Naive B cell (primary cell): ENCODE measurements around the gene USP43. TPM values are rescaled to one million over a fixed set of nuclear protein-coding genes. Genes with fewer than 3 reads are reported as not detected.

Experiments
- polyA plus RNA-seq, 6 donors: library from polyadenylated mRNA; unstranded; fragments of 300-500 nt; fragmentation: Illumina TruSeq; gene quantifications; one replicate each; pipeline ENCODE4 v1.2.3, GENCODE V29; 2021; ENCODE audit warnings: low read depth in 6 of 6

The USP43 gene
- polyA plus RNA-seq, 6 donors from 2014 or later = not detected

Other genes with a start within 250 kb of the USP43 start
- 100 to 1,000 TPM in 3 of 6 donors, 10 to 100 TPM in 3; 90.4 to 141 (median 107) TPM for gene STX8, start 69.7 kb upstream of the USP43 start, polyA plus RNA-seq
- gene CFAP52, start 68.9 kb upstream of the USP43 start, polyA plus RNA-seq = not detected
- gene DHRS7C, start 146.1 kb downstream of the USP43 start, polyA plus RNA-seq = not detected
- not detected for gene GSG1L2, start 176.6 kb downstream of the USP43 start, polyA plus RNA-seq
- gene GLP2R, start 180.4 kb downstream of the USP43 start, polyA plus RNA-seq = not detected